Ishikawa (cell line): ENCODE measurements around the gene LAIR1.

Source experiments
- CEBPB ChIP-seq: IDR thresholded peaks from 2 replicates; pipeline ENCODE4 v1.6.1; 2012
- CREB1 ChIP-seq: IDR thresholded peaks from 2 replicates; pipeline ENCODE4 v1.6.1; 2012; ENCODE audit warnings: low read depth
- EGR1 ChIP-seq: IDR thresholded peaks from 2 replicates; pipeline ENCODE4 v1.6.1; 2012
- EP300 ChIP-seq: IDR thresholded peaks from 2 replicates; pipeline ENCODE4 v1.6.1; 2012; ENCODE audit warnings: borderline replicate concordance
- FOXM1 ChIP-seq: IDR thresholded peaks from 2 replicates; pipeline ENCODE4 v1.6.1; 2012; ENCODE audit warnings: low read depth, borderline replicate concordance
- NFIC ChIP-seq: IDR thresholded peaks from 2 replicates; pipeline ENCODE4 v1.6.1; 2012
- RAD21 ChIP-seq: IDR thresholded peaks from 2 replicates; pipeline ENCODE4 v1.6.1; 2012; ENCODE audit warnings: low read depth
- TAF1 ChIP-seq: IDR thresholded peaks from 2 replicates; pipeline ENCODE4 v1.6.1; 2012; ENCODE audit warnings: low read depth, mild to moderate bottlenecking
- TCF12 ChIP-seq: IDR thresholded peaks from 2 replicates; pipeline ENCODE4 v1.6.1; 2012; ENCODE audit warnings: low read depth
- TEAD4 ChIP-seq: IDR thresholded peaks from 2 replicates; pipeline ENCODE4 v1.6.1; 2012
- YY1 ChIP-seq: IDR thresholded peaks from 2 replicates; pipeline ENCODE4 v1.6.1; 2012; ENCODE audit warnings: low read depth
- ZBTB7A ChIP-seq: IDR thresholded peaks from 2 replicates; pipeline ENCODE4 v1.6.1; 2012; ENCODE audit warnings: low read depth
- TF ChIP-seq, protein P1 (sequence below): IDR thresholded peaks from 2 replicates; pipeline ENCODE4 v1.6.1; 2012
- TF ChIP-seq, protein P2 (sequence below): IDR thresholded peaks from 2 replicates; pipeline ENCODE4 v1.6.1; 2012
- TF ChIP-seq, protein P3 (sequence below): IDR thresholded peaks from 2 replicates; pipeline ENCODE4 v1.6.1; 2012; ENCODE audit warnings: low read depth, mild to moderate bottlenecking

LAIR1 gene

DNA sequence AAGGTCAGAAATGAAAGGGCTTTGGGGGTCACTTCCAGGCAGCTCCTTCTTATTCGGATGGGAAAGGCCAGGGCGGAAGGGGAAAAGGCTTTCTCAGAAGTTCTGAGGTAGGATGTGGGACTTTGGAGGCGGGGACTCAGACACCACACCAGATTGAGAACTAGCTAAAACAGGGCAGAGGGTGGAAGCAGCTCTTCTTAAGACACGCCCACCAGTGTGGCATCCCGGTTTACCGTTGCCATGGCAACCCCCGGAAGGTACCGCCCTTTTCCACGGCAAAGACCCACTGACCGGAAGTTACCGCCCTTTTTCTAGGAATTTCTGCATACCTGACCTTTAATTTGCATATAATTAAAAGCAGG, 48.0 kb downstream of the LAIR1 start:
- TF ChIP-seq, protein P1, sequence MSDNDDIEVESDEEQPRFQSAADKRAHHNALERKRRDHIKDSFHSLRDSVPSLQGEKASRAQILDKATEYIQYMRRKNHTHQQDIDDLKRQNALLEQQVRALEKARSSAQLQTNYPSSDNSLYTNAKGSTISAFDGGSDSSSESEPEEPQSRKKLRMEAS: no peak
- TF ChIP-seq TEAD4 (no peak), FOXM1 (no peak), YY1 (no peak), CEBPB (no peak), TCF12 (no peak), CREB1 (no peak), ZBTB7A (no peak), TAF1 (no peak), RAD21 (no peak), EP300 (no peak), EGR1 (no peak), NFIC (no peak)
- TF ChIP-seq, protein P2, sequence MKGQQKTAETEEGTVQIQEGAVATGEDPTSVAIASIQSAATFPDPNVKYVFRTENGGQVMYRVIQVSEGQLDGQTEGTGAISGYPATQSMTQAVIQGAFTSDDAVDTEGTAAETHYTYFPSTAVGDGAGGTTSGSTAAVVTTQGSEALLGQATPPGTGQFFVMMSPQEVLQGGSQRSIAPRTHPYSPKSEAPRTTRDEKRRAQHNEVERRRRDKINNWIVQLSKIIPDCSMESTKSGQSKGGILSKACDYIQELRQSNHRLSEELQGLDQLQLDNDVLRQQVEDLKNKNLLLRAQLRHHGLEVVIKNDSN: no peak
- TF ChIP-seq, protein P3, sequence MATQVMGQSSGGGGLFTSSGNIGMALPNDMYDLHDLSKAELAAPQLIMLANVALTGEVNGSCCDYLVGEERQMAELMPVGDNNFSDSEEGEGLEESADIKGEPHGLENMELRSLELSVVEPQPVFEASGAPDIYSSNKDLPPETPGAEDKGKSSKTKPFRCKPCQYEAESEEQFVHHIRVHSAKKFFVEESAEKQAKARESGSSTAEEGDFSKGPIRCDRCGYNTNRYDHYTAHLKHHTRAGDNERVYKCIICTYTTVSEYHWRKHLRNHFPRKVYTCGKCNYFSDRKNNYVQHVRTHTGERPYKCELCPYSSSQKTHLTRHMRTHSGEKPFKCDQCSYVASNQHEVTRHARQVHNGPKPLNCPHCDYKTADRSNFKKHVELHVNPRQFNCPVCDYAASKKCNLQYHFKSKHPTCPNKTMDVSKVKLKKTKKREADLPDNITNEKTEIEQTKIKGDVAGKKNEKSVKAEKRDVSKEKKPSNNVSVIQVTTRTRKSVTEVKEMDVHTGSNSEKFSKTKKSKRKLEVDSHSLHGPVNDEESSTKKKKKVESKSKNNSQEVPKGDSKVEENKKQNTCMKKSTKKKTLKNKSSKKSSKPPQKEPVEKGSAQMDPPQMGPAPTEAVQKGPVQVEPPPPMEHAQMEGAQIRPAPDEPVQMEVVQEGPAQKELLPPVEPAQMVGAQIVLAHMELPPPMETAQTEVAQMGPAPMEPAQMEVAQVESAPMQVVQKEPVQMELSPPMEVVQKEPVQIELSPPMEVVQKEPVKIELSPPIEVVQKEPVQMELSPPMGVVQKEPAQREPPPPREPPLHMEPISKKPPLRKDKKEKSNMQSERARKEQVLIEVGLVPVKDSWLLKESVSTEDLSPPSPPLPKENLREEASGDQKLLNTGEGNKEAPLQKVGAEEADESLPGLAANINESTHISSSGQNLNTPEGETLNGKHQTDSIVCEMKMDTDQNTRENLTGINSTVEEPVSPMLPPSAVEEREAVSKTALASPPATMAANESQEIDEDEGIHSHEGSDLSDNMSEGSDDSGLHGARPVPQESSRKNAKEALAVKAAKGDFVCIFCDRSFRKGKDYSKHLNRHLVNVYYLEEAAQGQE: no peak

DNA sequence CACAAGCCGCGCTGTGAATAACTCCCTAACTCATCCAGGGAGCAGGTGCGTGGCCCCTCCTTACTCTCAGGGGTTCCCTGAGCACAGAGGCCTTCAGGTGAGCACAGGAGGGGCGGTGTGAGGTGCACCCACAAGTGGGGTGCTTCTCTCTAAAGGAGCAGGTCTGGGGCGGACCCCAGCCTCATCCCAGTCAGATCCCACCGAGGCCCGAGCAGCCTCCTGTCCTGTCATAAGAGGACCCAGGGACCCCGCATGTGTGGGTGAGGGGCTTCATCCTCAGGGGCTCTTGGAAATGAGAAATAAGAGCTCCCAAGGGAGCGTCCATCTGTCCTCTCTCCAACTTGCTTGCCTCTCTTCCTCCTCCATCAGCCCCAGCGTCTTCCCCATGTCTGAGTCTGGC, 48.8 kb downstream of the LAIR1 start:
- no peak for TF ChIP-seq TCF12
- TF ChIP-seq ZBTB7A: no peak
- no peak for TF ChIP-seq TEAD4
- no peak for TF ChIP-seq EP300
- TF ChIP-seq NFIC: no peak
- TF ChIP-seq YY1: no peak
- no peak for TF ChIP-seq CEBPB
- TF ChIP-seq, protein P2: no peak
- TF ChIP-seq FOXM1: no peak
- TF ChIP-seq RAD21: no peak

DNA sequence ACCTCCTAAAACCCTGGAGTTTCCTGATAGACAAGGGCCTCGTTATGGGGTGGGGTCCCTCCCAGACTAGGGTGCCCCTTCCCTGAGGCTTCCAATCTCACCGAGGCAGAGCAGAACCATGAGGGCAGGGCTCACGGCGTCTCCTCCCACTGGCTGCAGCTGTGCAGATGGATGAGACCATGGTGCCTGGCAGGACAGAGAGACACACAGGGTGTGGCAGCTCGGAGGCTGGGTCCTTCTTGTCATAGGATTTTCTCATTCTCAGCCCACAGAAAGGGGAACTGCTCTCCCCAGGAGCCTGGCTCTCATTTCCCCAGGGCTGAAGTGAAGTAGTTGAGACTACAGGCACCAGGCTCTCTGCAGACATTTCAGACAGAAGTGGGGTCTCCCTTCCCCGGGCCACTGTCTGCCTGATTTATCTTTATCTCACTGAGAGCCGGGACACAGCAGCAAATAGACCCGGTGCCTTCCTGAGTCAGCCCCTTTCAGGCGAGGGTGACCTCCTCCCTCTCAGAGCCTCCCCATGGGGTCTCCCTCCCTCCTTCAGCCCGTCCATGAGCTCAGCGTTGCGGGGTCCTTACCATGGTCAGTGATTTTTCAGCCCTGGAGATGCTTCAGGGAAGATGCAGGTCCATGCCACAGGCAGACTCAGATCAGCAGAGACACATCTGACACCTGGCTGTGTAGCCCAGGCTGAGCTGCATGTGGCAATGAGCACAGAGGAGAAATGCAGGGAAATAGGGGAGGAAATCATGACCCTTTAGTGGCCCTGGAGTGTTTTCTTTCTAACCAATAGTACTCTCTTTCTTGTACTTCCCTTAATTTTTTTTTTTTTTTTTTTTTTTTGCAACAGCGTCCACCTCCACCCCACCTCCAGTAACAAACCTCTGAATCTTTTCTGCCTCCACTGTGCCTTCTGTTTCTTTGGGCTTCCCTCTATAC, 52.0 kb downstream of the LAIR1 start, which contains the start of gene LILRA5:
TSS of gene LILRA5 (minus strand) at position 731 of the 942 bp plus-strand sequence. CDS start at position 584, 147 bp downstream.
- TF ChIP-seq EGR1: no peak

DNA sequence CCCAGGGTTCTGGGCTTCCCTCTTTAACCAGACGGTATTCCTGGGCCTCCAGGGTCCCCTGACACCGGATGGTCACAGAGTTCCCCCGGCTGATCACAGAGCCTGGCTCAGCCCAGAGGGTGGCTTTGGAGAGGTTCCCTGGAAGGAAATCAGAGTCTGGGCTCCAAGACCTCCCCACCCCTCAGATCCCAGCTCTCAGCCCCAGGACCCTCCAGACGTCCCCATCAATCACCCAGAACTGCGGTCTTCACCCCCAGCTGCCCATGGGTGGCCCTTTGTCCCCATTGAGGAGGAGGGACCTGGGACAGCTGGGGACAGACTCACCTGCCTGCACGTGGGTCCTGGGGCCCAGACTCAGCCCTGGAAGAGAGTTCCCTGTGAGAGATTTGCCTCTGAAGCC, 52.7 kb downstream of the LAIR1 start:
- TF ChIP-seq TCF12: no peak
- TF ChIP-seq NFIC: no peak
- TF ChIP-seq YY1: no peak
- no peak for TF ChIP-seq ZBTB7A
- no peak for TF ChIP-seq CREB1
- TF ChIP-seq RAD21: no peak
- TF ChIP-seq TAF1: no peak
- TF ChIP-seq EGR1: no peak

DNA sequence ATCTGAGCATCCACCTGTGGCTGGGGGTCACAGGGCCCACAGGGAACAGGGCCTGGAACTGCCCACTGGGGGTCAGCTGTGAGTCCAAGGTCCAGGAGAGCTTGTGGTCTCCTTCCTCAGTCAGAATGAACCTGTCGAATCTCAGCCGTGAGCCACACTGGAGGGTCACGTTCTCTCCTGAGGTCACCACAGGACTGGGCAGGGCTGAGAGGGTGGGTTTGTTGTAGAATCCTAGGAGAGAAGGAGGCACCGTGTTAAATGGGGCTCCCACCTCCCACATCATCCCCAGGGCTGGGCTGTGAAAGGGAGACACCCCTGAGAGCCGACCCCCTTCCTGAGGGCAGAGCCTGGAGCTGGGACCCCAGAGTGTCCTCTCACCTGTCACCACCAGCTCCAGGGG, 53.2 kb downstream of the LAIR1 start:
- TF ChIP-seq CREB1: no peak
- no peak for TF ChIP-seq YY1

DNA sequence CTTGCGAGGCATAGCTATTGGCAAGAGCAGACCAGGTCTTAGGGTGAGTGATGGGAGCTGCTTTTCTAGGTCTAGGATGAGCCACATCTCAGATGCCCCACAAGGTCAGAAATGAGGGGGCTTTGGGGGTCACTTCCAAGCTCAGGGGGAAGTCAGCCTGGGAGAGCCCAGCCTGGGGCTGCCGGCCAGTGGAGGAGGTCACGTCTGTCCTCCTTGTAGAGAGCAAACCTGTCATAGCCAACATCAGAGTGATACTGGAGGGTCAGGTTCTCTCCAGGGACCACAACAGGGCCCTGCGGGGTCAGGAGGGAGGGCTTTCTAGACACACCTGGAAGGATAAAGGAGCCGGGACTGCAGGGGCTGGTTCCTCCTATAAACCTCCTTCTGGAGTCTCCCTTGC, 54.2 kb downstream of the LAIR1 start:
- TF ChIP-seq TEAD4: no peak
- TF ChIP-seq, protein P1: no peak
- TF ChIP-seq, protein P2: no peak
- TF ChIP-seq, protein P3: no peak
- no peak for TF ChIP-seq TAF1
- TF ChIP-seq CEBPB: no peak
- TF ChIP-seq FOXM1: no peak
- TF ChIP-seq TCF12: no peak
